SKM-1 (cell line): ENCODE results near the gene ZNF474.

ENCODE experiments used
- DNase-seq: peaks from one replicate; lab custom pipeline; 2025; ENCODE audit not compliant: unreplicated experiment; lab: John Stamatoyannopoulos, UW

The ZNF474 gene

DNA sequence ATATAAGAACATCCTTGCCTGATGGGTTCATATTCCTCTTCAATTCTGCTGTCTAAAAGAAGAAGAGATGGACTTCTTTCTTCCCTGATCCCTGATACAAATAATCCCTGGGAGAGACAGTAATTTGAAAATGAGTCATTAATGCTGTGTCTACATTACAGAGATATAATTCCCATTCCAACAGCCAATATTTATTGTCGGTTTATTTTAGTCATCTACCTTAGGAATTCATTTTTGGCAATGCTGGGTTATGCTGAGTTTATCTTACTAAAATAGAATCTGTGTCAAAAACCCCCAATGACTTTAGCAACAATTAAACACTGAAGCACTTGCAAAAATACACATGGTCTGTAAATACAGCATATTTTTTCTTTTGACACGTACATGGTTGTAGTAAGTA is 23.9 kb downstream of the ZNF474 start:
- DNase-seq = no peak

- no peak for DNase-seq
These were observed 24.4 kb downstream of the ZNF474 start for GRCh38 chr5:122153774-122154173.

- DNase-seq = no peak
These were observed 25.1 kb downstream of the ZNF474 start for GRCh38 chr5:122154491-122154890.

DNA sequence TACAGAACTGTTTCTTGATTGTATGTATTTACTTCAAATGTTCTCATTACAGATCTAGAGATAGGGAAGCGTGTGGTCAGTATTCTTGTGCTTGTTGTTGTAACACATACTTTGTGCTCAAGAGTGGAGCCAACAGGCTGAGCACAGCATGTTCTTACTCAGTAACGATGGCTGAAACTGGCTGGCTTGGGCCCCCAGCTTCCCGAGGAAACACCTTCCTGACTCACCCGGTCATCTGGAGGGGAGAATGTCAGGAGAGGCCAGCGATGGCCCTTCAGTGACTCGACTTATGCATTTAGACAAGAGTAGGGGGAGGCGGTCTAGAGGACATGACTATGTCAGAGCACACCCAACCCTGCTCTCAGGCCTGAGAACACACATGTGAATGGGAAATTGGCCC is 25.6 kb downstream of the ZNF474 start:
- no peak for DNase-seq

GRCh38 chr5:122155546-122155945 is 26.2 kb downstream of the ZNF474 start:
- no peak for DNase-seq

- peak; percentile 6 for DNase-seq
These were observed 27.5 kb downstream of the ZNF474 start for GRCh38 chr5:122156724-122157325.

DNA sequence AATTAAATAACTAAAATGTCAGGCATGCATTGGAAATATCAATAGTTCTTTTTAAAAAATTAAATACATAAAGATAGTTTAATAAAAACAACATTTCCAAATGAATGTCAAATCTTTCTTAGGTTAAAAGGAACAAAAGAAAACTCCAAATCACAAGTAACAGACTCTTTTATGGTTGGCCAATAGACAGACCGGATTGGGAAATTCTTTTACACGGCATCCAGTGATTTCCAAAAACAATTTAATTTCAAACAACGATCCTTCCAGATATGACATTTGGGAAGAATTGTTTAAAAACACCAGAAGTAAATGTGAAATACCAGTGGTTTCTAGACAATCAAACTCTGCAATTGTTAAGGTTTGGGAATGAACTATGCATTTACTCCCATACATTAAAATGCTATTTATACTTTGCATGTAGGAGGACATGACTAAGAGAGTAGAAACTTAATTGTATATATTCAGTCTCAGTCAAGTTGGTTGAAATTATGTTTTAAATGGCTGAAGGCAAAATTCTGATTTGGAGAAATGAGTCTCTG is 32.8 kb downstream of the ZNF474 start:
- DNase-seq = no peak

GRCh38 chr5:122163121-122164069 is 34.0 kb downstream of the ZNF474 start:
- DNase-seq = no peak

- no peak for DNase-seq
These were observed 34.7 kb downstream of the ZNF474 start for GRCh38 chr5:122164070-122164435.

- no peak for DNase-seq
These were observed 35.6 kb downstream of the ZNF474 start for GRCh38 chr5:122164831-122165558.

- DNase-seq = no peak
These were observed 36.3 kb downstream of the ZNF474 start for GRCh38 chr5:122165559-122166078.

- no peak for DNase-seq
These were observed 40.2 kb downstream of the ZNF474 start for GRCh38 chr5:122169350-122170103.

GRCh38 chr5:122170620-122171019 is 41.3 kb downstream of the ZNF474 start:
- DNase-seq = no peak

GRCh38 chr5:122172207-122172606 is 42.9 kb downstream of the ZNF474 start:
- no peak for DNase-seq

DNA sequence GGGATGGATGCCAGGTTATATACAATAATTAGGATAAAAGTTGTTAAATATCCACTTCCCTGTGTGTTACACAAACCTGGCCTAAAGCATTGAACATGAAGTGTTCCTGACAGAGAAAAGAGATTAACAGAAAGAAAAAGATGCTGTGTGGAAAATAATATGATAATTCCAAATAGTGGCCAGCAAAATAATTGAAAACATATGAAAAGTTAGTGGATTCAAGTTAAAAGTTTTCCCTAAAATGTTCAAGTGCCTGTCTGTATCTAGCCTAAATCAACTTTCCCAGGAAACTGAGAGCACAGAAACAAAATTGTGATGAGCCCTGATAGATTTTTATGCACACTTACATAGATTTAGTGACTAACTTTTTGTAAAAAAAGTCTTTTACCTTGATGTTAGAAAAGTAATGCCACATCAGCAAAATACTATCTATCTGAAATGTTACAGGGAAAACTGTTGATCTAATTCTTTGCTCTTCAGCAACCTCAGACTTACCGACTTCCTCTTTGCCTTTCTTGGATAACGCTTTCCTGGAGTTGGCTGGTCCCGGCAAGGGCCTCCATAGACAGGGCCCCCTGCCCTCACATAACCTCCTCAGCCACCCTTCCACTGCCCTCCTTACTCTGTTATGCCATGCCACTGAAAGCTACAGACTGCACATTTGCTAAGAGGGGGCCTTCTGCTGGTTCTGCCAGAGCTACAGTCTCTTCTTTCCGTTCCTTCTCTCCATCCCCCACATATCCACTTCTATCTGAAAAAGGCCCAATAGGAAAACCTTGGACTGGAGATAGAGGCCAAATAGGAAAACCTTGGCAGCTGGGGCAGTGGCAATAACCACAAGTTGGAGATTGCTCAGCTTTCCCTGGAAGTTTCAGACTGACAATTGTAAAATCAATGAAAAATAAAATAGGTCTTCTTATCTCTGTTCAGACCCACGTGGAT is 44.4 kb downstream of the ZNF474 start:
- no peak for DNase-seq

- DNase-seq = no peak
These were observed 45.7 kb downstream of the ZNF474 start for GRCh38 chr5:122175091-122175490.

DNA sequence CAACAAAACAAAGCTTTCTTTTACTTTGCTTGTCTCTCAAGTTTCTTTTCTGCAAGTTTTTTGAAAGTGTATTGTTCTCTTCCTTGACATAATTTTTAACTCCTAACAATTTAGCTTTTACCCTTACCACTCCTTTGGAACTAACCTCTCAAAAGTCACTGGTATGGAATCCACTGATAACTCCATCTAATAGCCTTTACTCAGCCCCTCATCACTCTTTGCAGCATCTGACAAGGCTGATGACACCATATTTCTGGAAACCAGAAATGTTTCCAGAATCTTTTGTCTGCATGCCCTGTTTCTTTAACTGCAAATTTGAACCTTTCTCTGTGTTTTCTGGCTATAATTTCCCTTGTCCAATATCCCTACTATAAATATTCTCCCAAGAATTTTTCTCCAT is 46.5 kb downstream of the ZNF474 start:
- no peak for DNase-seq

GRCh38 chr5:122177161-122177560 is 47.8 kb downstream of the ZNF474 start:
- no peak for DNase-seq

DNA sequence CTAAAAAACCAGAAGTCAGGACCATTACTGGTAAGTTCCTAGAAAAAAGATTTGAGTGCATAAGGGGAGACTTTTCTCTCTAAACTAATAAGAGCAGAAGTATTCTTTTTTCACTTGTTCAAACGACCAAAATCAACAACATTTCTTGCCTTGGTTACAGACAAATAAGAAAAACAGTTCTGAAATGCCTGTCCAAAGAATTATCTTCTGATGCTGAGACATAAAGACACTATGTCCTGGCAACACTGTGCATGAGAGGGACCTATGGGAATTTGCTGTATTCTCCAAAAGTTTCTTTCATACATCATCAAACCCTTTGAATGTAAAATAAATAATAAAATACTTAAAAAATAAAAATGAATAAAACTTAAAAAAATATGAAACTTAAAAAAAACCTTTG is 50.4 kb downstream of the ZNF474 start:
- no peak for DNase-seq
